Glutamatergic neuron (in vitro differentiated cells): Measurements from ENCODE around the gene TICAM1. TPM values are rescaled to one million over a fixed set of nuclear protein-coding genes. Genes with fewer than 3 reads are reported as not detected.
"Not testable (repeated sequence)": the region's sequence is repeated elsewhere in the genome, so short reads cannot be mapped to it uniquely, and the experiment has no call there.

Experiments used
- DNase-seq: peaks from one replicate; pipeline ENCODE4 v3.0.0; 2022
- H3K27ac Mint-ChIP-seq: one replicate; pipeline ENCODE4 v1.8.0; 2020; ENCODE audit warnings: mild to moderate bottlenecking, mixed read lengths, inconsistent platforms; ENCODE audit not compliant: unreplicated experiment
- H3K27me3 Mint-ChIP-seq: one replicate; pipeline ENCODE4 v1.8.0; 2020; ENCODE audit warnings: mild to moderate bottlenecking, moderate library complexity, mixed read lengths, inconsistent platforms; ENCODE audit not compliant: unreplicated experiment
- H3K36me3 Mint-ChIP-seq: one replicate; pipeline ENCODE4 v1.8.0; 2020; ENCODE audit warnings: mild to moderate bottlenecking, mixed read lengths, inconsistent platforms; ENCODE audit not compliant: unreplicated experiment
- H3K4me1 Mint-ChIP-seq: one replicate; pipeline ENCODE4 v1.8.0; 2020; ENCODE audit warnings: mild to moderate bottlenecking, low read depth, mixed read lengths, inconsistent platforms; ENCODE audit not compliant: unreplicated experiment
- H3K4me3 Mint-ChIP-seq: one replicate; pipeline ENCODE4 v1.8.0; 2020; ENCODE audit warnings: mild to moderate bottlenecking, mixed read lengths, inconsistent platforms; ENCODE audit not compliant: unreplicated experiment
- H3K9me3 Mint-ChIP-seq: one replicate; pipeline ENCODE4 v1.8.0; 2020; ENCODE audit warnings: mild to moderate bottlenecking, moderate library complexity, mixed read lengths, inconsistent platforms; ENCODE audit not compliant: unreplicated experiment
- CTCF ChIP-seq: fragments of 200-600 bp; sonication (generic); IDR thresholded peaks from one replicate; pipeline ENCODE4 v1.5.0; 2021; ENCODE audit not compliant: partially characterized antibody, unreplicated experiment
- total RNA-seq: library from RNA; stranded (reverse); fragmentation: NEBNext Ultra II Directional; extraction: Animal tissue kit (Norgen Biotek cat#: 25700); gene quantifications from one replicate; pipeline ENCODE4 v1.2.1, GENCODE V29; 2021; ENCODE audit not compliant: unreplicated experiment

The TICAM1 gene
- total RNA-seq, 1 donor from 2014 or later, result not detected

GRCh38 chr19:4843647-4843965 is 12.1 kb upstream of the TICAM1 start:
- no peak overlapping the region for H3K4me3 Mint-ChIP-seq
- H3K4me1 Mint-ChIP-seq, result no peaks in the 10 kb centered on the region
- no peak for TF ChIP-seq CTCF
- H3K27ac Mint-ChIP-seq, result no peak overlapping the region
- no peak for DNase-seq
- no peaks in the 10 kb centered on the region for H3K36me3 Mint-ChIP-seq
- peaks cover 4% of the 10 kb centered on the region for H3K9me3 Mint-ChIP-seq
- H3K27me3 Mint-ChIP-seq, result no peaks in the 10 kb centered on the region

GRCh38 chr19:4839192-4839591 is 7.7 kb upstream of the TICAM1 start:
- no peaks in the 10 kb centered on the region for H3K4me1 Mint-ChIP-seq
- no peak overlapping the region for H3K27ac Mint-ChIP-seq
- DNase-seq, result no peak
- H3K36me3 Mint-ChIP-seq, result no peaks in the 10 kb centered on the region
- H3K4me3 Mint-ChIP-seq, result no peak overlapping the region
- H3K27me3 Mint-ChIP-seq, result no peaks in the 10 kb centered on the region
- TF ChIP-seq CTCF, result no peak
- H3K9me3 Mint-ChIP-seq, result peaks cover 4% of the 10 kb centered on the region

GRCh38 chr19:4832776-4833175 is 1.3 kb upstream of the TICAM1 start:
- no peak for DNase-seq
- Mint-ChIP-seq H3K27me3 (peaks cover 5% of the 10 kb centered on the region), H3K4me3 (no peak overlapping the region), H3K9me3 (peaks cover 3% of the 10 kb centered on the region), H3K36me3 (peaks cover 4% of the 10 kb centered on the region), H3K4me1 (no peaks in the 10 kb centered on the region), H3K27ac (no peak overlapping the region)
- TF ChIP-seq CTCF, result no peak

GRCh38 chr19:4831979-4832340 is 448 bp upstream of the TICAM1 start:
- H3K4me3 Mint-ChIP-seq, result peak overlapping the region; percentile 42
- H3K27ac Mint-ChIP-seq, result not testable (repeated sequence)

GRCh38 chr19:4830768-4831265 is 695 bp downstream of the TICAM1 start:
- no peak overlapping the region for H3K27ac Mint-ChIP-seq
- peaks cover 4% of the 10 kb centered on the region for H3K36me3 Mint-ChIP-seq
- no peak for TF ChIP-seq CTCF
- H3K9me3 Mint-ChIP-seq, result peaks cover 3% of the 10 kb centered on the region
- no peaks in the 10 kb centered on the region for H3K4me1 Mint-ChIP-seq
- no peak for DNase-seq
- peak overlapping the region; percentile 21 for H3K4me3 Mint-ChIP-seq
- peaks cover 5% of the 10 kb centered on the region for H3K27me3 Mint-ChIP-seq

More at GRCh38 chr19:4831979-4832340, 448 bp upstream of the TICAM1 start:
- not testable (repeated sequence) for H3K4me1 Mint-ChIP-seq, H3K27me3 Mint-ChIP-seq, H3K36me3 Mint-ChIP-seq, H3K9me3 Mint-ChIP-seq, DNase-seq

- Mint-ChIP-seq H3K27me3 (peaks cover 5% of the 10 kb centered on the region), H3K9me3 (peaks cover 3% of the 10 kb centered on the region), H3K27ac (no peak overlapping the region), H3K4me3 (no peak overlapping the region), H3K36me3 (peaks cover 4% of the 10 kb centered on the region), H3K4me1 (no peaks in the 10 kb centered on the region)
- DNase-seq, result no peak
- TF ChIP-seq CTCF, result no peak
These were observed 1.2 kb downstream of the TICAM1 start for GRCh38 chr19:4830332-4830731.
